ENCODE results near the gene TNFRSF14. TPM values are rescaled to one million over a fixed set of nuclear protein-coding genes. Genes with fewer than 3 reads are reported as not detected.

TNFRSF14 gene
- total RNA-seq, 4 donors from 2014 or later: 3.4 to 11.5 (median 5.0) TPM

GRCh38 chr1:2532485-2533160, 23.5 kb upstream of the TNFRSF14 start:
- Histone ChIP-seq H3K27ac (peak overlapping the region in 3 of 4 donors; percentile 22 to 57 (median 57)), H3K9me3 (no peaks in the 10 kb centered on the region)
- ATAC-seq: no peak

GRCh38 chr1:2533365-2533764, 22.8 kb upstream of the TNFRSF14 start:
- intact Hi-C loops (cut with DNase I; ENCODE audit: low total_unique reads): no loop called here
- no peaks in the 10 kb centered on the region for H3K9me3 ChIP-seq
- no peak for ATAC-seq
- peaks cover 34 to 40% of the 10 kb centered on the region in 2 donors for H3K4me1 ChIP-seq
- DNase-seq: no peak
- H3K27me3 ChIP-seq: peaks cover 0 to 3% (median 2%) of the 10 kb centered on the region in 3 donors
- H3K36me3 ChIP-seq: no peaks in the 10 kb centered on the region
- H3K4me3 ChIP-seq: no peak overlapping the region
- in situ Hi-C loops (cut with MboI; ENCODE audit: low sequenced_read_pairs in 4 of 4): loop anchor here in 1 of 4 donors (25.0 kb wide), 1 partner anchor 321 kb away; no protein-coding TSS in a partner anchor
- TF ChIP-seq POLR2A (IDR thresholded peaks at IDR 0.05) (no peak), CTCF (IDR thresholded peaks at IDR 0.05 in 4 of 5, conservative IDR thresholded peaks at IDR 0.05 in 1 of 5) (no peak)
- H3K27ac ChIP-seq: no peak overlapping the region

More at GRCh38 chr1:2532485-2533160, 23.5 kb upstream of the TNFRSF14 start:
- TF ChIP-seq POLR2A (IDR thresholded peaks at IDR 0.05): no peak
- no peak for TF ChIP-seq CTCF (IDR thresholded peaks at IDR 0.05 in 4 of 5, conservative IDR thresholded peaks at IDR 0.05 in 1 of 5)
- intact Hi-C loops (cut with DNase I; ENCODE audit: low total_unique reads) (no loop called here), in situ Hi-C loops (cut with MboI; ENCODE audit: low sequenced_read_pairs in 4 of 4) (loop anchor here in 1 of 4 donors (25.0 kb wide), 1 partner anchor 320 kb away; no protein-coding TSS in a partner anchor)
- Histone ChIP-seq H3K36me3 (no peaks in the 10 kb centered on the region), H3K27me3 (peaks cover 0 to 3% (median 0%) of the 10 kb centered on the region in 3 donors), H3K4me3 (no peak overlapping the region), H3K4me1 (peaks cover 40 to 48% of the 10 kb centered on the region in 2 donors)
- DNase-seq: peak in 1 of 2 donors; percentile 72

- DNase-seq (no peak), ATAC-seq (no peak)
- peaks cover 26 to 32% of the 10 kb centered on the region in 2 donors for H3K4me1 ChIP-seq
- TF ChIP-seq CTCF (IDR thresholded peaks at IDR 0.05 in 4 of 5, conservative IDR thresholded peaks at IDR 0.05 in 1 of 5): no peak
- no peak for TF ChIP-seq POLR2A (IDR thresholded peaks at IDR 0.05)
- no peak overlapping the region for H3K27ac ChIP-seq
- intact Hi-C loops (cut with DNase I; ENCODE audit: low total_unique reads): no loop called here
- in situ Hi-C loops (cut with MboI; ENCODE audit: low sequenced_read_pairs in 4 of 4): loop anchor here in 1 of 4 donors (25.0 kb wide), 1 partner anchor 322 kb away; no protein-coding TSS in a partner anchor
- H3K36me3 ChIP-seq: no peaks in the 10 kb centered on the region
- no peaks in the 10 kb centered on the region for H3K9me3 ChIP-seq
- H3K4me3 ChIP-seq: no peak overlapping the region
- peaks cover 0 to 8% (median 6%) of the 10 kb centered on the region in 3 donors for H3K27me3 ChIP-seq
Observed at GRCh38 chr1:2534315-2534686, 21.9 kb upstream of the TNFRSF14 start.

- Histone ChIP-seq H3K27me3 (peaks cover 2 to 8% (median 6%) of the 10 kb centered on the region in 3 donors), H3K9me3 (no peaks in the 10 kb centered on the region), H3K4me1 (peaks cover 22 to 30% of the 10 kb centered on the region in 2 donors), H3K36me3 (no peaks in the 10 kb centered on the region), H3K27ac (no peak overlapping the region), H3K4me3 (no peak overlapping the region)
- TF ChIP-seq POLR2A (IDR thresholded peaks at IDR 0.05): no peak
- TF ChIP-seq CTCF (IDR thresholded peaks at IDR 0.05 in 4 of 5, conservative IDR thresholded peaks at IDR 0.05 in 1 of 5): no peak
- intact Hi-C loops (cut with DNase I; ENCODE audit: low total_unique reads): no loop called here
- ATAC-seq: no peak
- in situ Hi-C loops (cut with MboI; ENCODE audit: low sequenced_read_pairs in 4 of 4): loop anchor here in 1 of 4 donors (25.0 kb wide), 1 partner anchor 323 kb away; no protein-coding TSS in a partner anchor
- no peak for DNase-seq
Observed at GRCh38 chr1:2534687-2535441, 21.3 kb upstream of the TNFRSF14 start.
